Measurements from ENCODE around the gene ATP2A3. TPM values are rescaled to one million over a fixed set of nuclear protein-coding genes. Genes with fewer than 3 reads are reported as not detected.

The ATP2A3 gene
- 0.44 and 4.9 TPM in 2 replicates for total RNA-seq

GRCh38 chr17:3964203-3965117 is at the start of gene ATP2A3:
Gene ATP2A3 (minus strand): TSS chr17:3964437. CDS start chr17:3964291, 146 bp downstream.

GRCh38 chr17:3915995-3916696 is 48.1 kb downstream of the ATP2A3 start, which contains the start of gene P2RX1:
Gene P2RX1 (minus strand): TSS chr17:3916465. CDS start chr17:3916225, 240 bp downstream.

GRCh38 chr17:3893003-3893719 is 71.1 kb downstream of the ATP2A3 start, which contains the start of gene CAMKK1:
Gene CAMKK1 (minus strand): TSS chr17:3893053. CDS start chr17:3885687, 7,366 bp downstream.

Other genes with a start within 250 kb of the ATP2A3 start
- 2.5 and 8.9 TPM in 2 replicates for gene HASPIN, start 240.5 kb downstream of the ATP2A3 start, total RNA-seq
- 12.2 and 16.0 TPM in 2 replicates for gene ITGAE, start 163.2 kb downstream of the ATP2A3 start, total RNA-seq
- 21.4 and 28.1 TPM in 2 replicates for gene NCBP3, start 118.2 kb downstream of the ATP2A3 start, total RNA-seq
- 22.1 and 25.7 TPM in 2 replicates for gene CAMKK1, start 71.4 kb downstream of the ATP2A3 start, total RNA-seq
- under 0.01 and 0.25 TPM in 2 replicates for gene P2RX1, start 48.0 kb downstream of the ATP2A3 start, total RNA-seq
- gene ZZEF1, start 178.6 kb upstream of the ATP2A3 start, total RNA-seq = 29.5 and 36.3 TPM in 2 replicates
- gene CYB5D2, start 178.8 kb upstream of the ATP2A3 start, total RNA-seq = 25.6 and 26.7 TPM in 2 replicates